Choroid plexus epithelial cell (primary cell): ENCODE measurements around the gene ZFP36L2.

Experiments used
- DNase-seq: peaks from one replicate; pipeline ENCODE4 v3.0.0-alpha.2; 2010; ENCODE audit warnings: low read depth
- H3K4me3 ChIP-seq: 2 replicates; pipeline ENCODE4 v1.5.1; 2011; ENCODE audit warnings: low read depth, mild to moderate bottlenecking, control low read depth, low read length, moderate library complexity
- TF ChIP-seq, protein P1 (sequence below): conservative IDR thresholded peaks from 2 replicates; pipeline ENCODE4 v1.5.1; 2011; ENCODE audit warnings: low read depth, mild to moderate bottlenecking, control low read depth, inconsistent platforms, low read length, moderate library complexity

ZFP36L2 gene

DNA sequence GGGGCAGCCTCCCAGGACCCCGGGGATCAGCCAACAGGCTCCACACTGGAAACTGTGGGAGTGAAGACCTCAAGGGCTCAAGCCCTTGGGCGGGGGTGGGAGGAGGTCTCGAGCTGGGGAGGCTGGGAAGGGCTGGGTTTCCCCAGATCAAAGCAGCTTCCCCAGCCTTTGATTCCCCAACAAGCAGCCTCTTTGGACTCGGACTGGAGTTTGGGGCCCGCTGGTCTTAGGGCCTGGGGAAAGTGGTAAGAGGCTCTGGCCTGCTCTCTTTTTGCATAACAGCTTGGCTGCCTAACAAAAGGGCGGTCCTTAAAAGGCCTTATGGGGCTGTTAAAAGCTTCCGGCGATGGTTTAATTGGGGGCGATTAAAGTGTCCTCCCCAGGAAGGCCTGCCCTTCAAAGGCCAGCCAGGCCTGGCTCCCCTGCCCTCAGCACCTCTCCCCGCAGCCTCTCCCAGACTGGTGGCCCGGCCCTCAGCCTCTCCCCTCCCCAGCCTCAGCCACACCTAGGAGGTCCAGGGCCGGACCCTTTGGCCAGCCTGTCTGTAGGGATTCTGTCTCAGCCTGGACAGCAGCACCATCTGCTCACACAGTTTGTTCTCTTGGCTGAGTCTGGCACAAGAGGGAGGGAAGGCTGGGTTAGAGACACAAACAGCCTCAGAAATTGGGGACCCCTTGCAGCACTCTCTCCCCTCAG is 39.6 kb downstream of the ZFP36L2 start:
- TF ChIP-seq, protein P1, sequence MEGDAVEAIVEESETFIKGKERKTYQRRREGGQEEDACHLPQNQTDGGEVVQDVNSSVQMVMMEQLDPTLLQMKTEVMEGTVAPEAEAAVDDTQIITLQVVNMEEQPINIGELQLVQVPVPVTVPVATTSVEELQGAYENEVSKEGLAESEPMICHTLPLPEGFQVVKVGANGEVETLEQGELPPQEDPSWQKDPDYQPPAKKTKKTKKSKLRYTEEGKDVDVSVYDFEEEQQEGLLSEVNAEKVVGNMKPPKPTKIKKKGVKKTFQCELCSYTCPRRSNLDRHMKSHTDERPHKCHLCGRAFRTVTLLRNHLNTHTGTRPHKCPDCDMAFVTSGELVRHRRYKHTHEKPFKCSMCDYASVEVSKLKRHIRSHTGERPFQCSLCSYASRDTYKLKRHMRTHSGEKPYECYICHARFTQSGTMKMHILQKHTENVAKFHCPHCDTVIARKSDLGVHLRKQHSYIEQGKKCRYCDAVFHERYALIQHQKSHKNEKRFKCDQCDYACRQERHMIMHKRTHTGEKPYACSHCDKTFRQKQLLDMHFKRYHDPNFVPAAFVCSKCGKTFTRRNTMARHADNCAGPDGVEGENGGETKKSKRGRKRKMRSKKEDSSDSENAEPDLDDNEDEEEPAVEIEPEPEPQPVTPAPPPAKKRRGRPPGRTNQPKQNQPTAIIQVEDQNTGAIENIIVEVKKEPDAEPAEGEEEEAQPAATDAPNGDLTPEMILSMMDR: no peak
- no peak overlapping the region for H3K4me3 ChIP-seq
- no peak for DNase-seq

DNA sequence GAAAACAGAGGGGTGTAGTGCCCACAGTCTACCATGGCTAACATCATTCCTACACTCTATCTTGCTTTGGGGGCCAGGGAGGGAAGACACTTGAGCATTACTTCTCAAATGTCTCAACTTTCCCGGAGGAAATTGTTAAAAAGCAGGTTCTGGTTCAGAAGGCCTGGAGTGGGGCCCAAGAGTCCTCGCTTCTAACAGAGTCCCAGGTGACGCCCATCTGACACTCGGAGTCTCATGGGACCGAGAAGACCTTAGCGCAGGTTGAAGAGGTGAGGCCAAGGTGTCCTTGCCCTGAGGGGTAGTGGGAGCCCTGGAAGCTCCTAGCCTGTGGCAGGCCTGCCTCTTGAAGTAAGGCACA is 40.1 kb downstream of the ZFP36L2 start:
- TF ChIP-seq, protein P1: no peak

DNA sequence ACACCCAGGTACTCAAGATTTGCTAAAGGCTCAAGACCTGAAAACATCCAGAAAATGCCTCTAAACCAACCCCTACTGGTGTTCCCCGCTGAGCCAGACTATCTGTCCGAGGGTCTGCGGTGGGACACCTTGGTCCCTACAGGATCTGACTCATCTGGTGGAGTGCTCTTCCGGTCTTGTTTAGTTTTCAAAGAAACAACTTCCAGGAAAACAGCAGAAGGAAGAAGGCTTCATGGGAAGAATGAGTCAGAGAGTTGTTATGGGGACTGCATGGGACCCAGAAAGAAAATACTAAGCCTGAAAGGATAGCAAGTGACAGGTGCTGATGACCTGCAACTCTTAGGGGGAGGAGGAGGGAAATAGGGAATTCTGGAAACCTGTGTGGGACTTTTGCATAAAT is 41.3 kb downstream of the ZFP36L2 start:
- TF ChIP-seq, protein P1: no peak
- H3K4me3 ChIP-seq: no peak overlapping the region
- DNase-seq: no peak

More for the DNA sequence above, 40.1 kb downstream of the ZFP36L2 start:
- H3K4me3 ChIP-seq: no peak overlapping the region
- DNase-seq: no peak

DNA sequence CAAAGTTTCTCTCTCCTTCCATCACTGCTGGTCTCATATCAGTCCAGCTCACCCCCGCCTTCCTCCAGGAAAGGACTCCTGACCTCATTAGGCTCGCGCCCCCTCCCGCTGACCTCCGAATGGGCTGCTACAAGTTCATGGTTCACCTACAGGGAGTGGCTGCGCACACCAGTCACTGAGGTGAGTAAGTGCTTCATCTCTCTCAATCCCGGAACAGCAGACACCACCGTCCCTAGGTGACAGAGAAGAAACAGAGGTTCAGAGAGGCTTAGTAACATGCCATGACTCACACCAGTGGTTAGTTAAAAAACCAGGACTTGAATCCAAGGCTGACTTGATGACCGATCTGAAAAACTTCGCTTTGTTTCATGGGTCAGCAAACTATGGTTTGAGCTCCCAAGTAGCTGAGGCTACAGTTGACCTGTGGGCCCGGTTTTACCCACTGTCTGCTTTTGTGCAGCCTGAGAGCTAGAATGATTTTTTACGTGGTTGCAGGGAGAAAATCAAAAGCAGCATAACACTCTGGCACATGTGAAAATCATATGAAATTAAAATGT is 42.0 kb downstream of the ZFP36L2 start:
- TF ChIP-seq, protein P1: no peak
- H3K4me3 ChIP-seq: no peak overlapping the region
- DNase-seq: peak; percentile 68

DNA sequence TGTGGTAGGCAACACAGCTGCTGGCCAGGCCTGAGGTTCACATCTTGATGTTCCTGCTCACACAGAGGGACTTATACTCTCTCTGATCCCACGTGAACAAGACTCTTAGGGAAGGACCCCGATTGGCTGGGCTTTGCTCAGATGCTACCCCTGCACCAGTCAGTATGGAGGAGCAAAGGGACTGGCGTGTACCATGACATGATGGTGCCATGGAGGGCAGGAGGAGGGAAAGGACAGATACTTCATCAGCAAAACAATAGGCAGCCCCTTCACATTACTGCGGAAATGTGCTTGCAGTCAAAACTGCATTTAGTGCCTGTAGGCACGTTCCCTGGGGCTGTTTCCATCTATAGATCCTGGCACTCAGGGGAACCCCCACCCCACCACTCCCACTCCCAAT is 42.7 kb downstream of the ZFP36L2 start:
- TF ChIP-seq, protein P1: no peak
- DNase-seq: no peak
- no peak overlapping the region for H3K4me3 ChIP-seq

DNA sequence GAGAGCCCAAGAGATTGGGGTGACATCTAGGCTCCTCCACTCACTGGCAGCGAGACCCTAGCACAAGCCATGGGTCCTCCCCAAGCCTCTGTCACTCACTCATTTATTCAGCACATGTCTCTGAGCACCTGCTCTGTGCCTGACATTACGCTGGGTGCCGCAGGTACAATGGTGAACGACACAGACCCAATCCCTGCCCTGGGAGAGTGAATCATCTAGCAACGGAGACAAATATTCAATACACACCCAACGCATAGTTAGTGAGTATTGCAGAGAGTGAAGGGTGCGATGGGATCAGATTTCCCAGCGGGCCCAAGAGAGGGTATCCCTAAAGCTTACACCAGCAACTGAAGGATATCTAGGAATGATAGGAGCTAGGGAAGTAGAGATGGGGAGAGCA is 45.5 kb downstream of the ZFP36L2 start:
- H3K4me3 ChIP-seq: no peak overlapping the region
- TF ChIP-seq, protein P1: no peak
- DNase-seq: no peak

DNA sequence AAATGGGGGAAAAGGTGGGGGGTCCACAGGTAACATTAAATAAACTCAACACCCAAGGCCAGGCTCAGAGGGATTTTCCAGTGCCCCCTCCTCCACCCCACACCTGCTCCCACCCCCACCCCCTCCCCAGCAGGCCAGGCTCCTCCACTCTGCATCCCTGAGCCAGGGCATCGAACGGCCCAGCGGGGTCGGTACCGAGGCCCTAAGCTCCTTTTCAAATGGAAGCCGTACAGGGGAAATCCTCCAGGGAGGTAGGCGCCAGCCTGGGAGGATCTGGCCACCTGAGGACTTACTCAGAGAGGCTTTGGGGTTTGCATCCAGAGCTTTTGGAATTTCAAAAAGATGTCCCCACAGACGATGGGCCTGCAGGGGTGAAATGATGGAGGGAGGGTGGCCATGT is 46.5 kb downstream of the ZFP36L2 start:
- no peak overlapping the region for H3K4me3 ChIP-seq
- DNase-seq: no peak
- TF ChIP-seq, protein P1: no peak
